NCI-H446 treated with DMSO at 0.1 percent for 48 hours (cell line): ENCODE measurements around the gene CXCL6.

Source experiments
- DNase-seq: peaks from one replicate; lab custom pipeline; 2025; lab: John Stamatoyannopoulos, UW

CXCL6 gene

GRCh38 chr4:73843369-73843768 lies 6.9 kb downstream of the CXCL6 start:
- no peak for DNase-seq

GRCh38 chr4:73844345-73844744 lies 7.9 kb downstream of the CXCL6 start:
- DNase-seq, result no peak

DNA sequence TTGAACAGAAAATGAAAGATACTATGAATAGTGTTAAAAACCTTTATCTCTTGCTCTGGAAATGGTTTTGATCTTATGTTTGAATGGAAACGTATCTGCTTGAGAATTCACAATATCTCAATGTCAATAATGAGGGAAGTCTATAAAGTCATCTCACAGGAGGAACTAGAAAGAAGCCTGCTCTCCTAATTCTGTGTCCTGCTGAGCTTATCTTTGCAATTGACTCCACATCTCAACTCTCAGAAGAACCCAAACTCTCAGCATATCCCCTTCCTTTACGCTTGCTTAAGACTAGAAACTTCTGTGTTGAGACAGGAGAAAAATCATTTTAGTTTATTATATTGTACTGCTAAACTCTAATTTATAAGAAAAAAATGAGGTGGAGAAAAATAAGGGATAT lies 8.3 kb downstream of the CXCL6 start:
- no peak for DNase-seq

GRCh38 chr4:73847526-73848182 lies 11.2 kb downstream of the CXCL6 start:
- DNase-seq, result no peak

DNA sequence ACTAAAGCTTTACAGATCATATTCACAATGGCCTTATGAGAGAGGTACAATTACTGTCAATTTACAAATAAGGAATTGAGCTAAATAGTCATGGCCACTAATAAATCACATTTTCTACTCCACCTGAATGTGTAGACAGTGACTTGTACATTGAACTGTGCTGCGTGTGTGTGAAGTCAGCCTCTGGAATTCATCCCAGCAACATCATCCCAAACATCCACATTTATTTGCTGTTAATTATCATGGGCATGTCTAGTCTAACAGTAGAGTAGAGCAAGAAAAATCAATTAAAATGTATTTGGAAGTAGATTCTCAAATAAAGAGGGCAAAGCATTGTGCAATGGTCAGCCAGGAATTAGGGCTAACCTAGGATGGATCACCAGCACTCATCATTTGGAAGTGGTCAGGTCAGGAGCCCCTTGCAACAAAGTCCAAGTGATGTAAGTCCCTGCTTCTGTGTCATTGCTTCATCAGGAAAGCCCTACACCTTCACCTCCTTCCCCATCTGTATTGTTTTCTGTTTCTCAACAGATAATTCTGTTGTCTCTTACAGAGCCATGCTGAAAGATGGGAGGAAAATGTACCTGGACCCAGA lies 11.8 kb downstream of the CXCL6 start:
- no peak for DNase-seq

DNA sequence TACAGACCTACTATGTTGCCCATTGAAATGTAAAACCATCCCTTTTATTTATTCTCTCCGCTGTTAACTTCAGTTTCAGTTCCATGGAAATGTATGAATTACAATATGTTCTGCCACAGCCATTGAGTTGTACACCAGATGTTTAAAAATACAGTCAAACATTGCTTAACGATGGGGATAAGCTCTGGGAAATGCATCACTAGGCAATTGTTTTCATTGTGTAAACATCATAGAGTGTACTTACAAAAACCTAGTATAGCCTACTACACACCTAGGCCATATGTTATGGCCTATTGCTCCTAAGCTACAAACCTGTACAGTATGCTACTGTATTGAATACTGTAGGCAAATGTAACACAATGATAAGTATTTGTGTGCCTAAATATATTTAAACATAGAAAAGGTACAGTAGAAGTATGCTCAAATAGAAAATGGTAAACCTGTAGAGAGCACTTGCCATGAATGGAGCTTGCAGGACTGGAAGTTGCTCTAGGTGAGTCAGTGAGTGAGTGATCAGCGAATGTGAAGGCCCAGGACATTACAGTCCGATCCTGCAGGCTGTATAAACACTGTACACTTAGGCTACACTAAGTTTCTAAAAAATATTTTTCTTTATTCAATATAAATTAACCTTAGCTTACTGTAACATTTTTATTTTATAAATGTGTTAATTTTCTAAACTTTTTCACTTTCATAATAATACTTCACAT lies 13.9 kb downstream of the CXCL6 start:
- DNase-seq, result no peak

GRCh38 chr4:73851293-73851692 lies 14.8 kb downstream of the CXCL6 start:
- no peak for DNase-seq

- DNase-seq, result no peak
Observed at GRCh38 chr4:73852771-73853170, 16.3 kb downstream of the CXCL6 start.

GRCh38 chr4:73853246-73853704 lies 16.8 kb downstream of the CXCL6 start, which contains the start of gene PF4V1:
TSS of gene PF4V1 (plus strand) at chr4:73853296. CDS start at chr4:73853363, 67 bp downstream.
- no peak for DNase-seq

GRCh38 chr4:73853718-73854473 lies 17.4 kb downstream of the CXCL6 start:
- no peak for DNase-seq

GRCh38 chr4:73855406-73855805 lies 18.9 kb downstream of the CXCL6 start:
- DNase-seq, result no peak

DNA sequence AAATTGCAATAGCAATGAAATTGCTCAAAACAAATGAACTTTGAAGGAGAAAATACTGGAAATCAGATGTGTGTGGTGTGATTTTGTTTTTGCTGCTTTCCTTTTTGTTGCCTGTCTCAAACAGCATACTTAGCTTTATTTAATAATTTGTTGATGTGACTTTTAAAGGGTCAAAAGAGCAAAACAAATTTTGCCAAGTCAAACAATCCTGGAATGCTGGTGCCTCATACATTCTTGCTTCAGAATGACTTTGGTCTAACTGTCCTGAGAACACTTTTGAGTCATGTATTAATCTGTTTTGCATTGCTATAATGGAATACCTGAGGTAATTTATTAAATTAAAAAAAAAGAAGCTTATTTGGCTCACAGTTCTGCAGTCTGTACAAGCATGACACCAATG lies 20.0 kb downstream of the CXCL6 start:
- DNase-seq, result no peak

DNA sequence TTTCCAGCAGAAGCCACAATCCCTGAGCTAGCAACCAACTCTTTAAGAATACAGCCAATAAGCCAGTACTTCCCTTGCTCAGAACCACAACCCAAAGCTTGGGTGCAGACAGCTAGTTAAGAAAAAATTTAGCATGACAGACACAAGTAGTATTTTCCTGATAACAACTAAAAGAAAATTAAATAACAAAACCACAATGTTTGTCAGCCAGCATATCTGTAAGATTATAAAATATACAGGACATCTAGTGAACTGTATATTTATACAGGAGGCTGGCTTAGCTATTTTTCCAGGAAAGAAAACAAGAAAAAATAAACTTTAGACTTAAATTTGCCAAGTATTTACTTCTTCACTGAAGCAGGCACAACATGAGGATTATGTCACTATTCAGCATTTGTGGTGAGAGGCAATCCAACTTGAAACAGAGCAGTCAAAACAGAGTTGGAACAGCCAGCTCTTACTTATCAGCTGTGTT lies 23.2 kb downstream of the CXCL6 start:
- DNase-seq, result no peak

DNA sequence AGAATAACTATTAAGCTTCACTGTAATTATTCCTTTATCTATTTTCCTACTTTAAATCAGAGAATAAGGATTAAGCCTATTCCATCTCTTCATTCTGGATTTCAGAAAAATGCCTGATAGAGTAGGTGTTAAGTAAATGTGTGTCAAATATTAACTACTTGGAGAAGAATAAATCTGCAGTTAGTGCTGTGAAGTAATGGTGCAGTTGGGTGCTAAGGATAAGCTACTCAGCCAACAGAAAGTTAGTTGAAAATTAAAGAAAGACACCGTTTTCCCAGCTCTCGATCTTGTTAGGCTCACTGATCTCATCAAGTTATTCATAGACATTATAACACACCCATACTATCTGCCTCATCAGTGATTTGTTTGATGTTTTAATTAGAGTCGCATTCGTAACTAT lies 23.7 kb downstream of the CXCL6 start:
- DNase-seq, result no peak

GRCh38 chr4:73860917-73861316 lies 24.4 kb downstream of the CXCL6 start:
- no peak for DNase-seq

DNA sequence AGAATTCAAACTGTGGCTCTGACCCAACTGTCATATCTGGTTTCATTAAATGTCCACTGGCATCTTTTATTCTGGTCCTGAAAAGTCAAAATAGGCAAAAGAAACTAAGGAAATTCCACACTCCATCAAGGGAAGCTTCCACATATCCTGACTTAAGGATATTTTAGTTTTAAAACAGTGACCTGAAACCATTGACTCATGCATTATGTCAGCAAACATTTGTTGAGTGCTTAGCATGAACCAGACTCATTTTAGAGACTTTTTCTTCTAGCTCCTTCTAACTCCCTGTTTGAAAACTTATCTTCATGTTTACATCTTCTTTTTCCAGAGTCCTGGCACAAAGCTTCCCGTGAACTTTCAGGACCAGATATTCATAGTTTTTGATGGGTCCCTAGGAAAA lies 25.8 kb downstream of the CXCL6 start:
- no peak for DNase-seq

DNA sequence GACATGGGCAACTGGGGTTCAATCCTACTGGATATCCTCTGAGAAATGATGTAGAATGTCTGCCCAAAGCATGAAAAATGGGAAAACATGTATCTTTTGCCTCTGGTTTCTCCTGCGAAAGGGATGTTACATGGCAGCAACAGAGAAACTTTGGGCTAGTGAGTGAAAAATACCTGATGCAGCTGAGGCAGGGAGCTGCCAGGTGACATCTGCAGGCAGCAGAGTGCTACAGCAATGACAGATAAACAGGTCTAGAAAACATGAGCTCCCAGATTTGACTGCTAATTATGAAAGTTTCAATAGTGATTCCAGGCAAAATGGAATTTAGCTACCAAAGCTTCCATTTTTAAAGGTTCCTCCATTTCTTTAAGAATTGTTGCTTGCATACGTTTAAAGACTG lies 27.9 kb downstream of the CXCL6 start:
- no peak for DNase-seq

GRCh38 chr4:73864961-73865360 lies 28.5 kb downstream of the CXCL6 start:
- no peak for DNase-seq

DNA sequence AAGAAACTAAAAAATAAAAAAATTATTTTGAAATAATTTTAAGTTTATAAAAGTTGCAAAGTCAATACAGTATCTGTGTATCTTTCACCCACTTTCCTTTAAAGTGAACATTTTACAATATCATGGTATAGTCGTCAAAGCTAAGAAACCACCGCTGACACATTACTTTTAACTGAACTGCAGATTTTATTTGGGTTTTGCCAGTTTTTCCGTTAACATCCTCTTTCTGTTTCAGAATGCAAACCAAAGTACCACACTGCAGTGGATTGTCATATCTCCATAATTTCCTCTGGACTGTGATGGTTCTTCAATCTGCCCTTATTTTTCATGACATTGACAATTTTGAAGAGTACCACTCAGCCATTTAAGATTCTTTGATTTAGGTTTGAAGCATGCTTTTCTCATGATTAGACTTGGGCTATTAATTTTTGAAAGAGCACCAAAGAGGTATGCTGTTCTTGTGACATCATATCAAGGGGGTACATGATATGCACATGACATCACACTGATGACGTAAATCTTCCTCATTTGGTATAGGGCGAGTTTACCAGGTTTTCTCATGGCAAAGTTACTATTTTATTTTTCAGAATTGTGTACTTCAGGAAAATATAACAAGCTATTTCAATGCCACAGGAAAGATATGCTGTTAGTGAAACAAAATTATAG lies 29.1 kb downstream of the CXCL6 start:
- DNase-seq, result no peak

DNA sequence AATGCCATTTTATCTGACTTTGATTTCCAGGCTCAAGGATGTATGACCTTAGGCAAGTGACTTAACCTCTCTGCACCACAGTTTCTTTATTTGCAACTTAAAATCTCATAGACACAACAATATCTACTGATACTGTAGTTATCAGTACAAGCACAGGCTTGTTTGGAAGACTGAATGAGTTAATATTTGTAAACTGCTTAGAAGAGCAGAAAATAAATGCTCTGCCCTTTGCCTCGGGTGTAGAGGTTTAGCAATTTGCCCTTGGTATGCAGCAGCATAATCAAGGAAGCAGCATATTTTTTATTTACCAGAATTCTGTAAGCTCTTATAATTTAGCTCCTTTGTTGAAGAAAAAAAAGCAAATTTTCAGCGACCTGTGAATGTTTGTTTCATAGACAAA lies 29.8 kb downstream of the CXCL6 start:
- DNase-seq, result no peak

GRCh38 chr4:73867783-73868182 lies 31.3 kb downstream of the CXCL6 start:
- DNase-seq, result no peak
